Hematopoietic multipotent progenitor cell treated with erythropoietin and hydrocortisone succinate and interleukin-3 and kit ligand, for 17 days (in vitro differentiated cells): ENCODE results near the gene GCH1.

Source experiments
- DNase-seq: peaks from one replicate; pipeline ENCODE4 v3.0.0-alpha.2; 2015; ENCODE audit warnings: low spot score

Gene GCH1

DNA sequence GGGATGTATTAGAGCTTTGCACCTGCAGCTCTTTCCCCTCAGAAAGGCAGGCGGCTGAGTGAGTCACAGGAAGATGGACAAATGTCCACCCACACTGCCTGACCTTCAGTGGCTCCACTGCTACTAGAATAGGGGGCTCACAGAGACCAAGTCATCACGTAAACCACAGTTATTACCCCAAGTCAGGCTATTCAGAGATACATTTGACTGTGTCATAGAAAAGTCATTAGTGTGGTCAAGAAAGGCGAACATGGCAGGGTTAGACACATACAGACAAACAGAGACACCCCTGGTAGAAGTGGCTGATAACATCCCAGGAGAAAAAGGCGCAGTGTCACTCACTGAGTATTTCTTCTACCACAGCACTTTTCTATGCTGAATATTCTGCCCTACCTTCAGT, 36.0 kb downstream of the GCH1 start:
- no peak for DNase-seq

DNA sequence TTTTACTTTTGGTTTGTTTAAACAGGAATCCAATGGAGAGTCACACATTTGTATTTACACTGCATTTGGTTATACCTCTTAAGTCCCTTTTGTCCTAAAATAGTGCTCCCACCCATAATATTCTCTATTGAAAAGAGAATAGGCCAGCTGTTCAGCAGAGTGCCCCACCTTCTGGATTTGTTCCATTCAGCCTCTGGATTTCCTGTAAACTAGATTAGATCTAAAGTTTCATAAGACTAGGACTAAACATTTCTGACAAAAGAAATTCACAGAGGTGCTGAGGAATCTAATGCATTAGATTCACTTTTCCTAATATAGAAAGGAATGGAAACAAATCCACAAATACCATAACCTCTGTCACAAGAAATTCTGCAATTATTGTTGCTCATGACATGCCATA, 38.1 kb downstream of the GCH1 start:
- no peak for DNase-seq

- DNase-seq, result no peak
Measured at GRCh38 chr14:54857830-54858269, 44.8 kb downstream of the GCH1 start.

GRCh38 chr14:54856152-54856551, 46.5 kb downstream of the GCH1 start:
- DNase-seq, result no peak

- no peak for DNase-seq
Measured at GRCh38 chr14:54854181-54854580, 48.4 kb downstream of the GCH1 start.

- no peak for DNase-seq
Measured at GRCh38 chr14:54853339-54853738, 49.3 kb downstream of the GCH1 start.

- no peak for DNase-seq
Measured at GRCh38 chr14:54852215-54852614, 50.4 kb downstream of the GCH1 start.

DNA sequence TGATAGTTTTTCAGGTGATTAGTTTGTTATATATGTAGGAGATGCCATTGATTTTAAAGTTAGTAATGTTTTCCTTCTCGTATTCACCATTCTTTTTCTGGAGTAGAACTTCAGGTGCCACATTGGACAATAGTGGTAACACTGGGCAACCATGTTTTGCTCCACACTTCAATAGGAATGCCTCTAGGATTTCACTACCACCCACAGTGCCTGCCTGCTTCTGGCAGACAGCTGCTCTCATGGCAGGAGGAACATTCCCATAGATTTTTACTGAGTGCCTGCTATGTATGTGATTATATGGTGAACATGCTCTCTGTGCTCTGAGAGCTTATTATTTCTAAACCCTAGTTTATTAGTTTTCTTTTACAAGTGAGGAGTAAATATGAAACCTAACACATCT, 53.7 kb downstream of the GCH1 start:
- DNase-seq, result no peak

DNA sequence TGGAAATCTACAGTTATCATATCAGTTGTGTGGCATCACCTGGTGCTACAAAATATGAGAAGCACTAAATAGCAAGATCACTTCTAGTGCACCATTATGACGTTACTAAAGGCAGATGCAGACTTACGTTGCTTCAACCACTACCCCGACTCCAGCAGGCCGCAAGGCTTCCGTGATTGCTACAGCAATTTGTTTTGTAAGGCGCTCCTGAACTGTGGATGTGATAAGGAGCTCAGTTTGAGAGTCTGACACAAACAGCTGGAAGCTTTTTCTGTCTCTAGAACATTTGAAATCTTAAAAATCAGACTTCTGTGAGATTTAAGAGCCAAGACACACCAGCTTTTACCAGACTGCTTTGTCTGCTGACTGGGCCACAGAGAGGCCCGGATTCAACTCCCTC, 57.0 kb downstream of the GCH1 start:
- DNase-seq, result no peak

DNA sequence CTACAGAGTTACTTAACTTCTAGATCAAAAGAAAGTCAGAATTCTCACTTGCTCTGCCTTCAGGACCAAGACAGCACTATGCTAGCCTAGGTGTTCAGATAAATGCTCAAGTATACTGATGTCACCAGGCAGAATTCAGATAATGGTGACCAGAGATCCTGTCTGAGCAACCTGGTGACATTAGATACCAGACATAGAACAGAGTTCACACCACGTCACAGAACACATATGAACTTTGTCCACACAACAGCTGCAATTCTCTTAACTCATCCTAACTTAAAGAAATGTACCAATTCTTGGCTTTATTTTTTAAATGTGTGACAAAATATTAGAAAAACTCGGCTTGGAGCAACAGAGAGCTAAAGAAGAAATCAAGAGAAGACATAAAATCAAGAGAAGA, 58.1 kb downstream of the GCH1 start:
- no peak for DNase-seq

DNA sequence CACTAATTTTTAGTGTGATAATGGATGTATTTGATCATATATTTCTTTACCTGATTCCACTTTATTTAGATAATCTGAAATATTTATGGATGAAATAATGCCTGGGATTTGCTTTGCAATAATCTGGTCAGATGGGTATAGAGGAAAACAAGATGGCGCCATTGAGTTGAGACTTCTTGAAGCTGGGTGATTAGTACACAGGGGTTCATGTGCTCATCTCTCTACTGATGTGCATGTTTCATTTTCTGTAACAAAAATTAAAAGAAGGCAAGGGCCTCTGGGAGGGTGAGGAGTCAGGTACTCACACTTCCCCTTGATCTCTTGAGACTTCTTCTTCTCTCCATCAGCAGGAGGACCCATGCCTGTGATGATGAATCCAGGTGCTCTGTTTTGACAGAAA, 61.8 kb downstream of the GCH1 start:
- no peak for DNase-seq

DNA sequence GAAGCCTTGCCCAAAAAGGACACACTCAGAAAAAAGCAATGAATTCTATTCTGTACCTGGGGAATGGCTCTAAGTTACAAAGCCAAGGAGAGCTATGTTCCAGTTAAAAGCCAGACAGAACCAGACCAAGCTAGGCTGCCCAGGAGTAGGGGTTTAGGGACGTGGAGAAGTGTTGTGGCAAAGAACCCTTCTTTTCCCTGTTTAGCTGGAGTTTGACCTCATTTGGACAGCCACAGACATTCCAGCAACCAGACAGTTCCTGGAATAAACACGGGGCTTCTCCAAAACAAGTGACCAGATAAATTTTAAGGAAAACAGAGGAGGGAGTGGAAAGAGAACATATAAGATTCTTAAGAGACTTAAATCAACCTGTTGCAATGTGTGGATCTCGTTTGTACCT, 62.3 kb downstream of the GCH1 start:
- no peak for DNase-seq

GRCh38 chr14:54839701-54840119, 62.9 kb downstream of the GCH1 start:
- DNase-seq, result no peak

DNA sequence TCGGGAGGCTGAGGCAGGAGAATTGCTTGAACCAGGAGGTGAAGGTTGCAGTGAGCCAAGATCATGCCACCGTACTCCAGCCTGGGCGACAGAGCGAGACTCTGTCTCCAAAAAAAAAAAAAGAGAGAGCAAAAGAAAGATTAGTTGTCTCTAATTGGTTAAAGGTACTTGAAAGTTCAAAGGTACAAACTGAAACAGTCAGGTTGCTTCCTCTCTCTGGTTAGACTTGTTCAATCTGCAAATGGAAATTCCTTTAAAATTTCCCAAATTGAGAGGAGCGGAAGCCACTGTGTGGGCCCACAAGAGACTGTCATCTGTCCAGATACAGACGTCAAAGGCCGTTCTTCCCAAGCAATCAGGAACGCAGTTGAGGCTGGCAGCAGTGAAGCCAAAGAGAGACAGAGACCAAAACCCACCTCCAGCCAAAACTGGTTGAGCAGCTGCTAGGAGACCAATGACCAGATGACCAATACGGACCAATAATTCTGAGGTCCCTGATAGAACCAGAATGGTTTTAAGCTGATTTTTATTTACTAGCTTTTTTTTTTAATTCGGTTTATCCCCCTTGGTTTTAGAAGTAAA, 63.6 kb downstream of the GCH1 start:
- no peak for DNase-seq

- DNase-seq, result no peak
Measured at GRCh38 chr14:54837508-54838149, 65.0 kb downstream of the GCH1 start.

DNA sequence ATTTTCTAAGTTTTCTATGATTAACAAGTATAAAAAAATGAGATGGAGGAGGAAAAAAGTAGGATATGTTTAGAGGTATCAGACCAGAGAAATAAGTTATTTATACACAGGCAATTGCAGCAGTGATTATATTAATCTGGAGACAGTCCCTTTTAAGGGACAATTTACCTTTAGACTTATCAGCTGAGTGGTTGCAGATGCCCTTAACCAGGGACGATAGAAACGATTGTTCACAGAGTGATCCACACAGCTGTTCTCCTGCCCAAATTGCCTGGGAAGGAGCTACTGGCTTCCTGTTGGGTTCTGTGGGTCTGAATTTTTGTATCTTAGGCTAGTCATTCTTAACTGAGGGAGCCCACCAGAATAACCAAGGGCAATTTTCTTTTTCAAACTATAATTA, 66.4 kb downstream of the GCH1 start:
- DNase-seq, result no peak

DNA sequence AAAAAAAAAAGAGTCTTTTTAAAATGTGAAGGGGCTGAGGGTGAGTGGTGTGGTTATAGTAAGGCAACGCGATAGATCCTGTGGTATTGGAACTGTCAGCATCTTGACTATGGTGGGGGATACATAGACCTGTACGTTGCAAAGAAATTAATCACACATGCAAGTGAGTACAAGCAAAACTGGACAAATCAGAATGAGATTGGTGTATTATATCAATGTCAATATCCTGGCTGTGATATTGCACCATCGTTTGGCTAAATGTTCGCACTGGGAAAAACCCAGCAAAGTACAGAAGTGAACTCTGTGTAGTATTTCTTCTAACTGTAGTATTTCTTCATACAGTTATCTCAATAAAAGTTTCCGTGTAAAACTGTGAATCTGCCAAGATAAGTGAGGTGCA, 67.9 kb downstream of the GCH1 start:
- DNase-seq, result no peak

DNA sequence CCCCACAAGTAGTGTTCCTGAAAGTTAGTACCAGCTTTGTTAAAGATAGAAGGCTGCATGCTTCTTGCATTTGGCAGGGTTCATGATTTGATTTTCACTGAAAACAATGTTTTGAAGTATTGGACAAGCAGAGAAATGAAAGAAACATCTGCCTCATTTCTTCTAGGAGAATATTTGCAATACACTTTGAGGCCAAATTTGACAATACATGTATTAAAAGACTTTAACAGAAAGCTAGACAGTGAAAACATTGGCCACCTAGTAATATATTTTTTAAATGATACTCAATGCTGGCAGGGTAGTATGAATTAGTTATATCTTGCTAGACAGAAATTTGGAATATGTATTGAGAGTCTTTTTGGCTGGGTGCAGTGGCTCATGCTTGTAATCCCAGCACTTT, 68.5 kb downstream of the GCH1 start:
- no peak for DNase-seq

- DNase-seq, result no peak
Measured at GRCh38 chr14:54830650-54831049, 72.0 kb downstream of the GCH1 start.

GRCh38 chr14:54829486-54830224, 73.0 kb downstream of the GCH1 start:
- no peak for DNase-seq

DNA sequence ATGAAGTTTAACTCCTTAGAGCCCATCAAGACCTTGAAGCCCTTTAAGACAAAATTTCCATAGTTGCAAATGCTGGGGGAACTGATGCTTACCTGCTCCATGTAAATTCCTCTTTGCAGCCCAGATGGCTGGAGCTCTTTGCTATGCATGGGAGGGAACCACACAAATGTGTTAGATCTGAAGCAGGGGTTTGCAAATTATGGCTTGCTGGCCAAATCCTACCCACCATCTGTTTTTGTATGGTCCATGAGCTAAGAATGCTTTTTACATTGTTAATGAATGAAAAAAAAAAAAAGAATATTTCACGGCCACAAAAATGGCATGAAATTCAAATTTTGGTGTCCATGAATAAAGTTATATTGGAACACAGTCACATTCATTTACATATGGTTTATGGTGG, 74.6 kb downstream of the GCH1 start:
- no peak for DNase-seq

DNA sequence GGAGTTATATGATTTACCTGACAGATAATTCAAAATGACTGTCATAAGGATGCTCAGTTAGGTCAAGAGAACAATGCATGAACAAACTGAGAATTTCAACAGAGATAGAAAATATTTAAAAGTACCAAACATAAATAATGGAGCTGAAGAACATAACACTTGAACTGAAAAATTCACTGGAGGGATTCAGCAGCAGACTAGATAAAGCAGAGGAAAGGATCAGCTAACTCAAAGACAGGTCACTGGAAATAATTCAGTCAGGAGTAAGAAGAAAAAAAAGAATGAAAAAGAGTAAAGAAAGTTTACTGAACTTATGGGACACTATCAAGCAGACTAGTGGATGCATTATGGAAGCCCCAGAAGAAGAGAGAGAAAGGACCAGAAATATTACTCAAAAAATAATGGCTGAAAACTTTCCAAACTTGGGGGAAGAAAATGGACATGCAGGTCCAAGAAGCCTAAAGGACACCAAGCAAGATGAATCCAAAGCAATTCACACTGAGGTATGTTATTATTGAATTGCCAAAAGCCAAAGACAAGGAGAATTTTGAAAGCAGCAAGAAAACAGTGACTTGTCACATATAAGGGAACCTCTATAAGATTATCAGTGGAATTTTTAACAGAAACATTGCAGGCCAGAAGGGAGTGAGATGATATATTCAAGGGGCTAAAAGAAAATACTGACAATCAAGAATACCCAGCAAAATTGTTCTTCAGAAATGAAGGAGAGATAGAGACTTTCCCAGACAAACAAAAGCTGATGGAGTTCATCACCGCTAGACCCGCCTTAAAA, 78.7 kb downstream of the GCH1 start:
- DNase-seq, result no peak

DNA sequence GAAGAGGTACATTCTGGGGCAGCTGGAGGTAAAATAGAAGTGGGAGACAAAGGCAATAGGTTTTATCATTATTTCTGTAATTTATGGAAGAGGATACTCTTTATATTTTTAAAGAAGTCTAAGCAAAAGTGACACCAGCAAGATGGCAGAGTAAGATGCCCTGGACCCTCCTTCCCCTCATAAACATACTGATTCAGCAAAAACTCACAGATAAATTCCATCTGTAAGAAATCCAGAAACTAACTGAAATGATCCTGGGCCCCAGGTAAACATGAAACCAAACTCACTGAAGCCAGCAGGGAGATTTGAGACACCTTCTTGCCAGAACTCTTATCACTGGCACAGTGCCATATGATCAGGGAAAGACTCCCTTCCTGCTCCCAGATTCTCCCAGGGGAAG, 79.9 kb downstream of the GCH1 start:
- DNase-seq, result no peak
